SW480 (cell line): ENCODE data around the gene CFAP54.

Experiments used
- DNase-seq: peaks from one replicate; pipeline ENCODE4 v3.0.0-alpha.2; 2016; ENCODE audit warnings: low spot score

CFAP54 gene

DNA sequence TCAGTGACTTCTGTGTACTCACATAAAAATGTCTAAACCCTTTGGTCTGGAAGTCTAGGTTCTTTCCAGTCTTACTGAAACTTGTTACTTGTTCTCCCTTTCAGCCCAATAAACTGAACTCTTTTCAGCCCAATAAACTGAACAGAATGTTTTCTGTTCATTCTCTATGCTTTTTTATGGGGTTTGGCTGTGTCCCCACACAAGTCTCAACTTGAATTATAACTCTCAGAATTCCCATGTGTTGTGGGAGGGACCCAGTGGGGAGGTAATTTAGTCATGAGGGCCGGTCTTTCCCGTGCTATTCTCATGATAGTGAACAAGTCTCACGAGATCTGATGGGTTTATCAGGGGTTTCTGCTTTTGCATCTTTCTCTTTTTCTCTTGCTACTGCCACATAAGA lies 402.7 kb downstream of the CFAP54 start:
- no peak for DNase-seq

DNA sequence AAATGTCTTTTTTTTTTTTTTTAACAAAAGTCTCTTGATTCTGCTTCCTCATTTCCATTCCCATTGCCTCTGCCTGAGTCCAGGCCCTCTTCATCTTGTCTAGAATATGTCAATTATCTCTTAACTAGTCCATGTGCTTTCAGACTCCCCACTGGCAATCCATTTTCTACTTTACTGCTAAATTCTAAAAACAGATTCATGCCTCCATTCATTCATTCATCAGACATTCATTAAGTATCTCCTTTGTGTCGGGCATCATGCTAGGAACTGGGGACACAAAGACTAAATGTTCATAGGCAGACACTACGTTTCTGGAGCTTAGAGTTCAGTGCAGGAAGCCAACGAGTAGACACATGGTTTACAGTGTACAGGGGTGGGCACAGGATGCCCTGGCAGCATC lies 408.0 kb downstream of the CFAP54 start:
- no peak for DNase-seq

DNA sequence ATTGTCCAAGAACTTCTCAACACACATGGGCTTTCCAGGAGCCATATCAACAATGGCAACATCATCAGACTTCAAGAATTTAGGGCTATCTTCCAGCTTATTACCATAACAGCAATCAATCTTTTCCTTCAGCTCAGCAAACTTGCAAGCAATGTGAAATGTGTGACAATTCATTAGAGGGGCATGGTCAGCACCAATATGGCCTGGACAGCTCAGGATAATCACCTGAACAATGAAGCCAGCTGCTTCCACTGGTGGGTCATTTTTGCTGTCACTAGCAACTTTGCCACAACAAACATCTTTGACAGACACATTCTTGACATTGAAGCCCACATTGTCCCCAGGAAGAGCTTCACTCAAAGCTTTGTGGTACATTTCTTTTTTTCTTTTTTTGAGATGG lies 411.8 kb downstream of the CFAP54 start:
- no peak for DNase-seq

DNA sequence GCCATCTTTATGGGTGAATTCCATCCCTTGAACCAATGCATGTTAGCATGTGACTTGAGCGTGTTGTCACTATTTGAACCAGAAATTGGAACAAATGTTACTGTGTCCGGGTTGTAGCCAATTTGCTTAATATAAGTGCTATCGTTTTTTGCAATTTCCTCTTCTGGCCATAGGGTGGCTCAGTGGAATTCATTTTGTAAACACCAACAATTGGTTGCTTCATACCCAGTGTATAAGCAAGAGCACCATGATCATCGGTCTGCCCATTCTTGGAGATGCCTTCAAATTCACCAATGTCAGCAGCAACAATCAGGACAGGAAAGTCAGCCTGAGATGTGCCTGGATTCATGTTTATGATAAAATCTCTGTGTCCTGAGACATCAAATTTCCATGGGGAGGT lies 412.7 kb downstream of the CFAP54 start:
- DNase-seq: peak; percentile 7

DNA sequence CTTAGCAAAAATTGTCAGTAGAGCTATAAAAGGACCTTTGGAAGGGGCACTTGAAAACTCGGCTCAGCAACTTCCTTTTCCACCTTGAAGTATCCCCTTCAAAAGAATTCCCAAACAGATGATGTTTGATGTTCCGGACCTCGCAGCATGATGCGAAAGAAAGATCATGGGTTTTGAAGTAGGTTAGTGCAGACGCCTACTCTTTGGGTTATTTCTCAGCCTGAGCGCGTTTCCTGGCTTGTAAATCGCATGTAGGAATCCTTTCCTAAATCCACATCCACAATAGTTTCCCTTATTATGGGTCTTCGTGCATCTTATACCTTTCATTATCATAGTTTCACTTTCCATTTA lies 417.1 kb downstream of the CFAP54 start:
- DNase-seq: no peak

DNA sequence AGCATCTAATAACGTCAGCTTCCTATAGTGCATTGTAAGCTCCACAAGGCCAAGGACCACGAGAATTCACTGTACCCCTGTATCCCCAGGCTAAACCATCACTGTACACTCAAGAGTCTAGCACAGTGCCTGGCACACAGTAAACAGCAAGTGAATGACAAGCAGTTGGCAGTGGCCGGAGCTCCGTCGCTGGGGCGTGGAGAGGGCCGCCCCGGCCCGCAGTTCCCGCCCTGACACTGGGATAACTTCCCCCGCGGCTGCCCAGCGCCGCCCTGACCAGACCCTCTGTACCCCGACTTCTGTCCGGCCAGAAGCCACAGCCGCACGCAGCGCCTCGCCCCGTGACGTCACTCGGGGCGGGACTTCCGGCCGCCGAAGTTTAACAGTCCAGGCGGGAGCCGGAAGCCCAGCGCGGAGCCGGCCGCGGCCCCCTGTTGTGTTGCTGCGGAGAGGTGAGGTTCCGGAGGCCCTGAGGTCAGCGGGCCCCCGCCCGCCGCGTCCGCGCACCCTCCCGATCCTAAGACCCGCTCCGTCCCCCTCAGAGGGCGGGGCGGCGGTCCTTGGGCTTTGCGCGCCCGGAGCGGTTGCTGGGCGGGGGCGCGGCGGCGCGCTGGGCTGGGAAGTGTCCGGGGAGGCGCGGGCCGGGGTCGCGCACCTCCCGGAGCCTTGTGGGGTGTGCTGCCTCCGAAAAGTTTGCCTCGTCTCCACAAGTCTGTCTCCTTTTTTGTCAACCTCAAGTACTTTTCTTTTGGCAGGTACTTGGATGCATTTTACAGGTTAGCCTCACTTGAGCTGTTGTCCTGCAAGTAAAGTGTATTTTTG lies 417.7 kb downstream of the CFAP54 start, which contains the start of gene NEDD1:
NEDD1 (plus strand) TSS at position 409 of the 822 bp plus-strand sequence. CDS start 2,503 bp downstream, outside the sequence.
- DNase-seq: peak; percentile 73

DNA sequence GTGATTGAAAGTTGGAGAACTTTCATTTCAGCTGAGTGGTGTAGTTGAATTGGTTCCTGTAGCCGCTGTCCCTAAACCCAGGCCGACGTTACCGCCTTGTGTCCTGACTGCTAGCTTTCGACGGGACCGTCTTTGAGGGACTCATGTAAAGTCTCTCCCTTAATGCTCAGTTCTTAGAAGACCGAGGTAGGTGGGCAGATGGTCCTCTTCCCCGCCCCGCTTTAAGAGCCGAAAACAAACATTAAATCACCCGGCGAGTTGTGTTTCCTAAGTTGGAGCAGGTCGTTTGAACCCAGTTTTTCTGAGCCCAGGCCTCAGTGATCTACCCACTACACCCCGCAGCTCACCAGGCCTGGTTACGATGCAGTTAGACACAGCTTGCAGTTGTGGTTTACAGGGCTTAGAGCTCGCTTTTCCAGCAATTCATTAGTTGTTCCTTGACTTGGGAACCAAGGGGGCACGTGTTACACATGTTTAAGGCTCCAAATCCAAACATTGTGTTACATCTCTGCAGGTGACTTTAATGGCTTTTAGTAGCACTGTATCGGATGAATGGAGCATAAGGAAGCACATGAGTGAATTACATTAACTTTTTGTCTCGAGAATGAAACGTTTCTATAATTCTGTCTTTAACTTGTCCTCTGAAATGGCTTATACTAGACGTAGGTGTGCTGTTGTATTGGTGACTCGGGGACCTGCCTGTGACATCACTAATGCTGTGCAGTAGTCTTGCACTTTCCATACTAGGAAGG lies 418.5 kb downstream of the CFAP54 start:
- peak; percentile 18 for DNase-seq

DNA sequence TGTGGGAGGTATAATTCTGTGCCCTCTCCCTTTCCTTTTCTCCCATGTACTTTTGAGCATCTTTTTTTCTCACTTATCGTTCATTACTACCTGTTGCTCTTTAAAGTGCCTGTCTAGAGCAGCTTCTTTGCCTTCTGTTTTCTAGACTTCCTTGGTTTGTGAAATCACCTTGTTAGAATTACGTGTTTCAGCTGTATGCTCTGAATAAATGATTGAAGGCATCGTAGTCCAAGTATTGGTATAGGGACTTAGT lies 419.0 kb downstream of the CFAP54 start:
- no peak for DNase-seq

DNA sequence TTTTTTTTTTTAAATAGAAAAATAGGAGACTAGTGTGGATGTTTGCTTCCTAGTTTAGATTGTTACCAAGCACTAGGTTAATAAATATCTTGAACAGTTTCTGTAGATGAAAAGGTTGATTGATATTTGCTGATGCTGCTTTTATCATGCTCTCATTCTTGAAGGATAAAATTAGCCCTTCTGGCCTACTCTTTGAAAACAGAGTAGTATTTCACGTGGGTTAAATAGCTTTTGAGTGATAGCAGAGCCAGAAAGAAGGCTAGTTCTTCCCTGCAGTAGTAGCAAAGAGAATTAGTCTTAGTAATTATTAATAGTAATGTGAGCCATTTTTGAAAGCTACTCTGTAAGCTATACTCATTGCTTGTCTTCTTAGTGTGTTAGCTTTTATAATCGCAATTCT lies 422.9 kb downstream of the CFAP54 start:
- no peak for DNase-seq

DNA sequence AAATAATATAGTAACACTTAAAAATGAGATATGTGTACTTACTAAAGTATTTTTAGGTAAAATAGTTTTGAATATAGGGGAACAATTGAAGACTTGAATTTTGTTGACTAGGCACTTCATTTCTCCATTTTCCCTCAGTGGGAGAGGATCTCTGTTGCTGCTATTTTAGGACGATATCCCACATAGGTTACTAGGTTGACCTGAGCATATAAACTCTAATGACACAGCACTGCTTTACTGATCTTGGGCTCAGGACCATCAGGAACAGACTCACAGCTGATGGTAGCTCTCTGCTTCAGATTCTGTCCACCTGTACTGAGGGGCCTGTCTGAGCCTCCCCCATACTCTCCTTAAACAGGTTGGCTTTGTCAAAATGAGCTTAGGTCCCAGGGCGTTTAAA lies 423.6 kb downstream of the CFAP54 start:
- no peak for DNase-seq

DNA sequence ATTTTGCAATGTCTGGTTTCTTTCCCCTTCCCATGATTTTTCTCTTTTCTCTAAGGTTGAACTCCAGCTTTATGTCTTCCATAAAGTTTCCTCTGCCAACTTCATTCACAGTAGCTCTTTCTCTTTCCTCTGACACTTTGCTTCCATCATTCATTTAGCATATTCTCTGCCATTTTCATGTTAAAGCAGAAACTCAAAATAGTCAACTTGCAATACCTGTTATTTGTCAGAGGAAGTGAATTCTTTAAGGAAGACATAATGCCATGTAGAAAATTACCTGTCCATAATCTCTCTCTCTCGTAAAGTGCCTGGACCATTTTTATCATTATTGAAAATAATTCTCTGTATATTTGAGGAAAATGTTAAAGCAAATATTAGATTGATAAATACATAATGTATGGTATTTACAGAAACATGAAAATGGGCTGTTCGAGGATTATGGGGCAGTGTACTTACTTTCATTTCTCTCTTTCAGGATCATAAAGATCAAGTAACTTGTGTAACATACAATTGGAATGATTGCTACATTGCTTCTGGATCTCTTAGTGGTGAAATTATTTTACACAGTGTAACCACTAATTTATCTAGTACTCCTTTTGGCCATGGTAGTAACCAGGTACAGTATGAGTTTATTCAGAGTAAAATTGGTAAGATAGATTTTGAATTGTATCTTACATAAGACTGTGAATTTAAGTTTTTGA lies 430.3 kb downstream of the CFAP54 start:
- no peak for DNase-seq
